GM04503 (cell line): ENCODE results near the gene RASL11B.

Source experiments
- DNase-seq: peaks from one replicate; pipeline ENCODE4 v3.0.0-alpha.2; 2012; ENCODE audit warnings: low read depth

RASL11B gene

GRCh38 chr4:52915730-52916300, 53.7 kb downstream of the RASL11B start:
- DNase-seq, result no peak
